ENCODE results near the gene PARP14.
"Not testable (repeated sequence)": the region's sequence is repeated elsewhere in the genome, so short reads cannot be mapped to it uniquely, and the experiment has no call there.

Gene PARP14

GRCh38 chr3:122727294-122727693, 46.7 kb downstream of the PARP14 start:
- DNase-seq: no peak

- no peak for DNase-seq
Observed at GRCh38 chr3:122727766-122728165, 47.1 kb downstream of the PARP14 start.

- no peak for DNase-seq
Observed at GRCh38 chr3:122728186-122728585, 47.5 kb downstream of the PARP14 start.

- DNase-seq: no peak
Observed at GRCh38 chr3:122728756-122729514, 48.3 kb downstream of the PARP14 start.

- no peak for DNase-seq
Observed at GRCh38 chr3:122730240-122730639, 49.6 kb downstream of the PARP14 start.

- DNase-seq: not testable (repeated sequence)
Observed at GRCh38 chr3:122732682-122733525, 52.3 kb downstream of the PARP14 start.

- no peak for DNase-seq
Observed at GRCh38 chr3:122739172-122739571, 58.5 kb downstream of the PARP14 start.

- DNase-seq: no peak
Observed at GRCh38 chr3:122742234-122742633, 61.6 kb downstream of the PARP14 start.

GRCh38 chr3:122743581-122744120, 63.0 kb downstream of the PARP14 start:
- DNase-seq: no peak

- no peak for DNase-seq
Observed at GRCh38 chr3:122745369-122746021, 64.9 kb downstream of the PARP14 start.

GRCh38 chr3:122747295-122747694, 66.7 kb downstream of the PARP14 start:
- DNase-seq: not testable (repeated sequence)

- no peak for DNase-seq
Observed at GRCh38 chr3:122748347-122748746, 67.7 kb downstream of the PARP14 start.

GRCh38 chr3:122754929-122755328, 74.3 kb downstream of the PARP14 start:
- DNase-seq: no peak

GRCh38 chr3:122755491-122755890, 74.9 kb downstream of the PARP14 start:
- DNase-seq: no peak

GRCh38 chr3:122758877-122759560, 78.4 kb downstream of the PARP14 start:
- no peak for DNase-seq

- no peak for DNase-seq
Observed at GRCh38 chr3:122760453-122761271, 80.0 kb downstream of the PARP14 start.

- no peak for DNase-seq
Observed at GRCh38 chr3:122766430-122766829, 85.8 kb downstream of the PARP14 start.

GRCh38 chr3:122767540-122768372, 87.1 kb downstream of the PARP14 start:
- DNase-seq: no peak

- DNase-seq: no peak
Observed at GRCh38 chr3:122770521-122771202, 90.0 kb downstream of the PARP14 start.

- no peak for DNase-seq
Observed at GRCh38 chr3:122772827-122773226, 92.2 kb downstream of the PARP14 start.

Data from NCI-H1105 (cell line).